ENCODE results near the gene PKN2. TPM values are rescaled to one million over a fixed set of nuclear protein-coding genes. Genes with fewer than 3 reads are reported as not detected.
A peak's percentile ranks its signal among the peaks of the same experiment; 100 is the strongest.

PKN2 gene
- total RNA-seq, 4 donors from 2014 or later: 47.5 to 89.9 (median 55.5) TPM

DNA sequence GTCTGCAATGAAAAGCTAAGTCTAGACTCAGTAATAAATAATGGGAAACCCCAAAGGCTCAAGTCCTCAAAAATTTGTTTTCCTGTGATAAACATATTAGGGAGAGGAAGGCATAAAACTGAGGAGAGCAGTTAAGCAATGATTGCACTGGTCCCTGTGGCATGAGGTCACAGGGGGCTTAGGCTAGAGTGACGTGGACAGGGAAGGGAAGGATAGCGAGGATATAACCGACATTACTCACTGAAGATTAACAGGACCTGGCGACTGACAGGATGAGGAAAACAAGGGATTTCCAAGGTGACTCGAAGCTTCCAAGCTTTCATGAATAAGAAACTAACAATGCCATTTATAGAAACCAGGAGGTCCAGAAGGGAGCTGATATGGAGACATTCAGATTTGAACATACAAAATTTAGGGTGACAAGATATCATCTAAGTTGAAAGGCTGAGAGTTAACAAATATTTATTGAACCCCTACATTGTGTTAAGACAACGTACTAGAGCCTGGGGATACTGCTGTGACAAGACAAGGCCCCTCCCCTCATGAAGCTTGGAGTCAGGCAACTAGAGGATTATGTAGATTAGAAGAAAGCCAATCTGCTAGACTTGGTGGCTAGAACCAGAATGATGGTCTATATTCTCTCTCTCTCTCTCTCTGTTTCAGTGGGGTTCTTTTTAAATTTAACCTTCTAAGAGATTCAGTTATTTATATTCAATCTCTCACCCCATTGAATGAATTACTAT lies 33.2 kb upstream of the PKN2 start:
- TF ChIP-seq POLR2A (IDR thresholded peaks at IDR 0.05): no peak
- TF ChIP-seq, protein P1, sequence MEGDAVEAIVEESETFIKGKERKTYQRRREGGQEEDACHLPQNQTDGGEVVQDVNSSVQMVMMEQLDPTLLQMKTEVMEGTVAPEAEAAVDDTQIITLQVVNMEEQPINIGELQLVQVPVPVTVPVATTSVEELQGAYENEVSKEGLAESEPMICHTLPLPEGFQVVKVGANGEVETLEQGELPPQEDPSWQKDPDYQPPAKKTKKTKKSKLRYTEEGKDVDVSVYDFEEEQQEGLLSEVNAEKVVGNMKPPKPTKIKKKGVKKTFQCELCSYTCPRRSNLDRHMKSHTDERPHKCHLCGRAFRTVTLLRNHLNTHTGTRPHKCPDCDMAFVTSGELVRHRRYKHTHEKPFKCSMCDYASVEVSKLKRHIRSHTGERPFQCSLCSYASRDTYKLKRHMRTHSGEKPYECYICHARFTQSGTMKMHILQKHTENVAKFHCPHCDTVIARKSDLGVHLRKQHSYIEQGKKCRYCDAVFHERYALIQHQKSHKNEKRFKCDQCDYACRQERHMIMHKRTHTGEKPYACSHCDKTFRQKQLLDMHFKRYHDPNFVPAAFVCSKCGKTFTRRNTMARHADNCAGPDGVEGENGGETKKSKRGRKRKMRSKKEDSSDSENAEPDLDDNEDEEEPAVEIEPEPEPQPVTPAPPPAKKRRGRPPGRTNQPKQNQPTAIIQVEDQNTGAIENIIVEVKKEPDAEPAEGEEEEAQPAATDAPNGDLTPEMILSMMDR (IDR thresholded peaks at IDR 0.05): no peak
- intact Hi-C loops (cut with DNase I): no loop called here
- Histone ChIP-seq H3K27me3 (no peaks in the 10 kb centered on the region), H3K4me1 (no peaks in the 10 kb centered on the region), H3K36me3 (no peaks in the 10 kb centered on the region), H3K9me3 (no peaks in the 10 kb centered on the region), H3K4me3 (replicated peaks in 1 of 3) (no peak overlapping the region), H3K27ac (no peak overlapping the region)
- 81 to 85% methylated on average over 6 of the region's 6 CpGs for WGBS, 2 donors
- DNase-seq: no peak

DNA sequence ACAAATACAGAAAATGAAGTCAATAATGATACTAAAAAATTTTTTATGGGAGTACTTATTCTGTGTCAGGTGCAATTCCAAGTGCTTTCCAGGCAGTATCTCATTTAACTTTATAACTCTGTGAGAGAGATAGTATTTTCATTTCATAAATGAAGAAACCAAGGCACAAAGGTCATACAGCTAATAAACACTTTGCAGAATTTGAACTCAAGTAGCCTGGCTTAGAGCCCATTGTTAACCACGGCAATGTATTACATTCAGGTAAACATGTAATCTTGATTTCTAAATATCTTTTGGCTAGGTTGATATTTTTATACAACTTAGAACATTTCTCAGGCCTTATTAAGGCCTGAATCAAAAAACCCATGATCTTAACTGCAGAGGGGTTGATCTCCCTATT lies 28.9 kb upstream of the PKN2 start:
- Histone ChIP-seq H3K9me3 (no peaks in the 10 kb centered on the region), H3K4me1 (no peaks in the 10 kb centered on the region), H3K27ac (no peak overlapping the region), H3K27me3 (no peaks in the 10 kb centered on the region), H3K4me3 (replicated peaks in 1 of 3) (no peak overlapping the region), H3K36me3 (no peaks in the 10 kb centered on the region)
- DNase-seq: no peak
- intact Hi-C loops (cut with DNase I): loop anchor here (5.0 kb wide), 1 partner anchor 222 kb away; no protein-coding TSS in a partner anchor
- 18 to 33% methylated on average over 1 of the region's 1 CpG for WGBS, 2 donors
- TF ChIP-seq, protein P1 (IDR thresholded peaks at IDR 0.05): no peak
- no peak for TF ChIP-seq POLR2A (IDR thresholded peaks at IDR 0.05)

DNA sequence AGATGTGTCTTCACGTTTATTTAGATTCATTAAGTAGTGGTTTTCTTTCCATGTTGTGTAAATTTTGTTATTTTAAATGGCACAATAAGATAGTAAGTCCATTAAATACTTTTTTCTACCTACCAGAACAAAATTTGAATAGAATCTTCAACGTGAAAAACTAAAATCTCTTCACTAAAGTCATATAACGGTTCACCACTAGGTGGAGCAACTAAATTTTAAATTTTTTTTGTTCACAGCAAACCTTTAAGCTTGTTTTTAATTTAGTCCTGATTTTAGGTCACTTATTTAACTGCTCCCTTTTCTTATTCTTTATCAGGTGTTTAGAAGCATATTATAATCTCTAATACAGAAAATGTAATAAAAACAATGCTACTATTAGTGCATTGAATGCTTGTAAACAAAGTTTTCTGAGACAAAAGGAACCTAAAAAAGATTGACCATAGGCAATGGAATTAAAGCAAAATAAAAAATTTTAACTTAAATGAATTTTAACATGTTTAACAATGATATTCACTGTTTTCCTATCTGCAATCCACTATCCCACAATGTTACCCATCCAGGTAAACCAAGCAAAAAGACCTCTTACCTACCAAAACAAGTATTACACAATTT lies 28.3 kb upstream of the PKN2 start:
- Histone ChIP-seq H3K27ac (no peak overlapping the region), H3K4me3 (replicated peaks in 1 of 3) (no peak overlapping the region), H3K27me3 (no peaks in the 10 kb centered on the region), H3K36me3 (no peaks in the 10 kb centered on the region), H3K9me3 (no peaks in the 10 kb centered on the region), H3K4me1 (no peaks in the 10 kb centered on the region)
- intact Hi-C loops (cut with DNase I): loop anchor here (5.0 kb wide), 1 partner anchor 222 kb away; no protein-coding TSS in a partner anchor
- DNase-seq: no peak
- no peak for TF ChIP-seq POLR2A (IDR thresholded peaks at IDR 0.05)
- TF ChIP-seq, protein P1 (IDR thresholded peaks at IDR 0.05): peak; percentile 18 to 69 (median 54)
- 6 to 9% methylated on average over 3 of the region's 3 CpGs for WGBS, 2 donors

DNA sequence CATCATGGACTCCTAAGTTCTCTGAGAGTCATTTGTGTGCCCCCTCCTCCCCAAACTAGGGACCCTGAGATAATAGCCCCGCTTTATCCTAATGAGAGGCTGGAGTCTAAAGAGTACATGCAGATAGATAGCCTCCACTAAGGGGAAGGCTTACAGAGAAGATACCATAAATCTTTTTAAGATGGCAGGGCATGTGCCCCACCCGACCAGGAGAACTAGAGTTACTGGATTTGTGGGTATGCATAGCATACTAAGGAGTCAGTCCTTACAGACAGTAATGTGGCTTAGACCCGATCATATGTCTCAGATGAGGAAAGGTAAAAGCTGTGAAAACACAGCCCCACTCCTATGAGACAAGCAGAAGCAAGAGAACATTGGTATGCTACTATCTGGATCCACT lies 25.7 kb upstream of the PKN2 start:
- no peak for TF ChIP-seq POLR2A (IDR thresholded peaks at IDR 0.05)
- TF ChIP-seq, protein P1 (IDR thresholded peaks at IDR 0.05): no peak
- WGBS, 2 donors: 80 to 87% methylated on average over 3 of the region's 3 CpGs
- Histone ChIP-seq H3K27ac (no peak overlapping the region), H3K9me3 (no peaks in the 10 kb centered on the region), H3K27me3 (no peaks in the 10 kb centered on the region), H3K4me1 (no peaks in the 10 kb centered on the region), H3K36me3 (no peaks in the 10 kb centered on the region), H3K4me3 (replicated peaks in 1 of 3) (no peak overlapping the region)
- intact Hi-C loops (cut with DNase I): loop anchor here (5.0 kb wide), 1 partner anchor 219 kb away; no protein-coding TSS in a partner anchor
- DNase-seq: no peak

DNA sequence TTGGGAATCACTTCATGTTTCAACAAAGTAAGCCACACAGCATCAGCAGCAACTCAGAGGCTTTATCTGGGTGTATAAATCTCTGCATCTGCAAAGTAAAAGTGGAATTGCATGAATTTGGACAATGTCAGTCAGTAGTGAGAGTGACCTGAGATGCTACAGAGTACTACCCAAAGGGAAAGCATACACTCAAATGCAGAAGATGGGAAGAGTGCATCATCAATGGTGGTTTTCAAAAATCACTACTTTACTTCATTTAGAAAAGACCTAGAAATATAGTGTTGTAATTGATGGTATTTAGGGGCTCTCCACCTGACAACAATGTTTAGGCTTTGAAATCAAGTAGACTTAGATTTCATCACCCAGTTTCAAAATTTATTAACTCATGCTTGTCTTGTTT lies 24.5 kb upstream of the PKN2 start:
- H3K9me3 ChIP-seq: no peaks in the 10 kb centered on the region
- no peaks in the 10 kb centered on the region for H3K4me1 ChIP-seq
- intact Hi-C loops (cut with DNase I): loop anchor here (5.0 kb wide), 1 partner anchor 218 kb away; no protein-coding TSS in a partner anchor
- TF ChIP-seq, protein P1 (IDR thresholded peaks at IDR 0.05): no peak
- no peak for TF ChIP-seq POLR2A (IDR thresholded peaks at IDR 0.05)
- H3K27me3 ChIP-seq: no peaks in the 10 kb centered on the region
- no peaks in the 10 kb centered on the region for H3K36me3 ChIP-seq
- no peak overlapping the region for H3K27ac ChIP-seq
- H3K4me3 ChIP-seq (replicated peaks in 1 of 3): no peak overlapping the region
- no peak for DNase-seq

Data from thyroid gland (tissue), 4 donors.